KMS-11 (cell line): Measurements from ENCODE around the gene MCF2L.

Source experiments
- H2AFZ ChIP-seq: fragments of 200-600 bp; sonication (generic); 2 replicates; pipeline ENCODE4 v1.6.1; 2016; ENCODE audit warnings: antibody characterized with exemption, mixed run types, low read depth
- H3K27ac ChIP-seq: fragments of 200-600 bp; sonication (generic); 2 replicates; pipeline ENCODE4 v1.6.1; 2016; ENCODE audit warnings: mild to moderate bottlenecking, mixed run types
- H3K27me3 ChIP-seq: fragments of 200-600 bp; sonication (generic); 2 replicates; pipeline ENCODE4 v1.6.1; 2017; ENCODE audit warnings: mild to moderate bottlenecking, low read depth, mixed run types, moderate library complexity; ENCODE audit not compliant: insufficient read depth
- H3K36me3 ChIP-seq: fragments of 200-600 bp; sonication (generic); 2 replicates; pipeline ENCODE4 v1.6.1; 2017; ENCODE audit warnings: mild to moderate bottlenecking, mixed run types; ENCODE audit not compliant: insufficient read depth
- H3K4me1 ChIP-seq: fragments of 200-600 bp; sonication (generic); 2 replicates; pipeline ENCODE4 v1.6.1; 2016; ENCODE audit warnings: mild to moderate bottlenecking, low read depth, mixed run types; ENCODE audit not compliant: poor library complexity, severe bottlenecking
- H3K4me2 ChIP-seq: fragments of 200-600 bp; sonication (generic); 2 replicates; pipeline ENCODE4 v1.7.0; 2016; ENCODE audit warnings: mild to moderate bottlenecking, mixed run types
- H3K4me3 ChIP-seq: fragments of 200-600 bp; sonication (generic); IDR thresholded peaks from 2 replicates; pipeline ENCODE4 v1.6.1; 2017; ENCODE audit warnings: low read depth, low read length, mixed read lengths; ENCODE audit not compliant: insufficient read depth
- H3K79me2 ChIP-seq: fragments of 200-600 bp; sonication (generic); 2 replicates; pipeline ENCODE4 v1.6.1; 2016; ENCODE audit warnings: low read depth, mixed run types; ENCODE audit not compliant: insufficient read depth
- H3K9ac ChIP-seq: fragments of 200-600 bp; sonication (generic); 2 replicates; pipeline ENCODE4 v1.6.1; 2016; ENCODE audit warnings: mild to moderate bottlenecking, mixed run types
- H4K20me1 ChIP-seq: fragments of 200-600 bp; sonication (generic); 2 replicates; pipeline ENCODE4 v1.6.1; 2016; ENCODE audit warnings: mild to moderate bottlenecking, mixed run types; ENCODE audit not compliant: insufficient read depth
- CTCF ChIP-seq: fragments of 200-600 bp; sonication (generic); conservative IDR thresholded peaks from 2 replicates; pipeline ENCODE4 v1.6.1; 2017; ENCODE audit warnings: low read depth, mild to moderate bottlenecking, antibody characterized with exemption, low read length, moderate library complexity, mixed read lengths

Gene MCF2L

GRCh38 chr13:113022391-113022744 lies 53.4 kb downstream of the MCF2L start:
- H3K4me1 ChIP-seq: no peaks in the 10 kb centered on the region
- H4K20me1 ChIP-seq: no peaks in the 10 kb centered on the region
- H3K27me3 ChIP-seq: no peaks in the 10 kb centered on the region
- H3K79me2 ChIP-seq: no peaks in the 10 kb centered on the region
- no peak overlapping the region for H3K9ac ChIP-seq
- no peak overlapping the region for H3K4me2 ChIP-seq
- TF ChIP-seq CTCF: no peak
- H2AFZ ChIP-seq: no peak overlapping the region
- H3K36me3 ChIP-seq: no peaks in the 10 kb centered on the region
- no peak overlapping the region for H3K27ac ChIP-seq
- no peak overlapping the region for H3K4me3 ChIP-seq

- Histone ChIP-seq H3K27ac (no peak overlapping the region), H3K36me3 (no peaks in the 10 kb centered on the region), H3K9ac (no peak overlapping the region), H3K79me2 (no peaks in the 10 kb centered on the region), H3K4me3 (no peak overlapping the region), H3K27me3 (no peaks in the 10 kb centered on the region), H3K4me1 (no peaks in the 10 kb centered on the region), H2AFZ (no peak overlapping the region), H3K4me2 (no peak overlapping the region), H4K20me1 (no peaks in the 10 kb centered on the region)
- TF ChIP-seq CTCF: no peak
These were observed 53.9 kb downstream of the MCF2L start for GRCh38 chr13:113022745-113023574.

GRCh38 chr13:113023694-113024430 lies 54.8 kb downstream of the MCF2L start:
- Histone ChIP-seq H4K20me1 (no peaks in the 10 kb centered on the region), H3K9ac (no peak overlapping the region), H3K4me1 (no peaks in the 10 kb centered on the region), H3K79me2 (no peaks in the 10 kb centered on the region), H2AFZ (no peak overlapping the region), H3K4me2 (no peak overlapping the region), H3K36me3 (no peaks in the 10 kb centered on the region), H3K4me3 (no peak overlapping the region), H3K27me3 (no peaks in the 10 kb centered on the region), H3K27ac (no peak overlapping the region)
- no peak for TF ChIP-seq CTCF

GRCh38 chr13:113024466-113024865 lies 55.5 kb downstream of the MCF2L start:
- Histone ChIP-seq H3K27me3 (no peaks in the 10 kb centered on the region), H3K4me1 (no peaks in the 10 kb centered on the region), H3K9ac (no peak overlapping the region), H3K4me3 (no peak overlapping the region), H3K36me3 (no peaks in the 10 kb centered on the region), H3K4me2 (no peak overlapping the region), H4K20me1 (no peaks in the 10 kb centered on the region), H3K27ac (no peak overlapping the region), H2AFZ (no peak overlapping the region), H3K79me2 (no peaks in the 10 kb centered on the region)
- TF ChIP-seq CTCF: no peak
